Measurements from ENCODE around the gene ING5. TPM values are rescaled to one million over a fixed set of nuclear protein-coding genes. Genes with fewer than 3 reads are reported as not detected.
"Not testable (repeated sequence)": the region's sequence is repeated elsewhere in the genome, so short reads cannot be mapped to it uniquely, and the experiment has no call there.

Gene ING5
- total RNA-seq, 6 experiments from 2014 or later, result 18.7 to 20.0 (median 19.5) TPM

- Mint-ChIP-seq H3K27me3 (ENCODE audit: insufficient read depth) (peaks cover 3% of the 10 kb centered on the region), H3K4me1 (ENCODE audit: low read depth) (no peaks in the 10 kb centered on the region), H3K9me3 (peaks cover 9% of the 10 kb centered on the region), H3K4me3 (no peak overlapping the region), H3K36me3 (ENCODE audit: low read depth) (peaks cover 15% of the 10 kb centered on the region), H3K27ac (no peak overlapping the region)
- DNase-seq, result no peak
- no peak for TF ChIP-seq CTCF (IDR thresholded peaks at IDR 0.05)
Observed at GRCh38 chr2:241759067-241759807, 57.4 kb downstream of the ING5 start.

- H3K36me3 Mint-ChIP-seq (ENCODE audit: low read depth), result peaks cover 15% of the 10 kb centered on the region
- not testable (repeated sequence) for H3K4me3 Mint-ChIP-seq; H3K9me3 Mint-ChIP-seq; H3K27ac Mint-ChIP-seq; DNase-seq; H3K4me1 Mint-ChIP-seq (ENCODE audit: low read depth); H3K27me3 Mint-ChIP-seq (ENCODE audit: insufficient read depth)
Observed at GRCh38 chr2:241759893-241760292, 58.1 kb downstream of the ING5 start.

- H3K4me1 Mint-ChIP-seq (ENCODE audit: low read depth), result no peaks in the 10 kb centered on the region
- H3K36me3 Mint-ChIP-seq (ENCODE audit: low read depth), result peaks cover 15% of the 10 kb centered on the region
- no peak for DNase-seq
- H3K4me3 Mint-ChIP-seq, result no peak overlapping the region
- H3K27ac Mint-ChIP-seq, result no peak overlapping the region
- peaks cover 3% of the 10 kb centered on the region for H3K27me3 Mint-ChIP-seq (ENCODE audit: insufficient read depth)
- TF ChIP-seq CTCF (IDR thresholded peaks at IDR 0.05), result no peak
- H3K9me3 Mint-ChIP-seq, result peaks cover 9% of the 10 kb centered on the region
Observed at GRCh38 chr2:241760301-241760771, 58.5 kb downstream of the ING5 start.

GRCh38 chr2:241762321-241762932 is 60.6 kb downstream of the ING5 start:
- no peak for TF ChIP-seq CTCF (IDR thresholded peaks at IDR 0.05)
- Mint-ChIP-seq H3K9me3 (peaks cover 9% of the 10 kb centered on the region), H3K36me3 (ENCODE audit: low read depth) (peaks cover 15% of the 10 kb centered on the region), H3K27ac (no peak overlapping the region), H3K4me1 (ENCODE audit: low read depth) (no peaks in the 10 kb centered on the region), H3K4me3 (no peak overlapping the region), H3K27me3 (ENCODE audit: insufficient read depth) (peaks cover 3% of the 10 kb centered on the region)
- no peak for DNase-seq

GRCh38 chr2:241762933-241763369 is 61.1 kb downstream of the ING5 start:
- Mint-ChIP-seq H3K27me3 (ENCODE audit: insufficient read depth) (peaks cover 3% of the 10 kb centered on the region), H3K4me1 (ENCODE audit: low read depth) (no peaks in the 10 kb centered on the region), H3K36me3 (ENCODE audit: low read depth) (peaks cover 15% of the 10 kb centered on the region), H3K27ac (no peak overlapping the region), H3K9me3 (peaks cover 9% of the 10 kb centered on the region), H3K4me3 (no peak overlapping the region)
- no peak for TF ChIP-seq CTCF (IDR thresholded peaks at IDR 0.05)
- DNase-seq, result no peak
